Liver (tissue), 9 donors: ENCODE measurements around the gene HTR1E. TPM values are rescaled to one million over a fixed set of nuclear protein-coding genes. Genes with fewer than 3 reads are reported as not detected.

Source experiments
- DNase-seq: peaks from one replicate; pipeline ENCODE4 v3.0.0-alpha.2; 2017; ENCODE audit warnings: low spot score
- H3K27ac ChIP-seq, 2 donors: one replicate each; pipeline ENCODE4 v1.7.0; 2013; ENCODE audit warnings: inconsistent platforms in 2 of 2, low read length in 2 of 2, control low read depth in 1 of 2, low read depth in 1 of 2, mild to moderate bottlenecking in 1 of 2
- H3K27me3 ChIP-seq, 4 donors: one replicate each; pipeline versions ENCODE4 v1.6.1 to v1.7.0; 2013; ENCODE audit warnings: low read length in 3 of 4, inconsistent platforms in 1 of 4, mild to moderate bottlenecking in 1 of 4, moderate library complexity in 1 of 4; ENCODE audit not compliant: control insufficient read depth in 4 of 4, insufficient read depth in 4 of 4
- H3K36me3 ChIP-seq, 4 donors: one replicate each; pipeline versions ENCODE4 v1.6.1 to v1.7.0; 2013; ENCODE audit warnings: low read length in 3 of 4, mild to moderate bottlenecking in 3 of 4, low read depth in 1 of 4, moderate library complexity in 1 of 4; ENCODE audit not compliant: control insufficient read depth in 4 of 4, insufficient read depth in 3 of 4
- H3K4me1 ChIP-seq, 4 donors: one replicate each; pipeline versions ENCODE4 v1.6.1 to v1.7.0; 2013; ENCODE audit warnings: low read length in 3 of 4, mild to moderate bottlenecking in 3 of 4, moderate library complexity in 1 of 4; ENCODE audit not compliant: control insufficient read depth in 4 of 4, insufficient read depth in 4 of 4
- H3K4me3 ChIP-seq, 3 donors: one replicate each; pipeline versions ENCODE4 v1.6.1 to v1.7.0; 2013; ENCODE audit warnings: low read length in 3 of 3, control low read depth in 1 of 3, low read depth in 1 of 3, mild to moderate bottlenecking in 1 of 3
- H3K9ac ChIP-seq, 2 donors: one replicate each; pipeline ENCODE4 v1.7.0; 2013; ENCODE audit warnings: low read length in 2 of 2, mild to moderate bottlenecking in 2 of 2, moderate library complexity in 2 of 2, control low read depth in 1 of 2, low read depth in 1 of 2
- H3K9me3 ChIP-seq, 4 donors: one replicate each; pipeline versions ENCODE4 v1.6.1 to v1.7.0; 2013; ENCODE audit warnings: low read length in 3 of 4; ENCODE audit not compliant: control insufficient read depth in 4 of 4
- EGR1 ChIP-seq, 2 donors: IDR thresholded peaks; 2 replicates each; pipeline ENCODE4 v1.6.1; 2016 to 2018; ENCODE audit warnings: antibody characterized with exemption in 2 of 2, low read depth in 2 of 2
- FOXA1 ChIP-seq: IDR thresholded peaks from 2 replicates; pipeline ENCODE4 v1.6.1; 2016; ENCODE audit warnings: antibody characterized with exemption
- FOXA2 ChIP-seq: IDR thresholded peaks from 2 replicates; pipeline ENCODE4 v1.6.1; 2016; ENCODE audit warnings: antibody characterized with exemption
- GABPA ChIP-seq, 2 donors: IDR thresholded peaks in 1 of 2; conservative IDR thresholded peaks in 1 of 2; 2 replicates each; pipeline ENCODE4 v1.6.1; 2016; ENCODE audit warnings: antibody characterized with exemption in 2 of 2, mild to moderate bottlenecking in 1 of 2, moderate library complexity in 1 of 2
- HNF4A ChIP-seq, 2 donors: conservative IDR thresholded peaks; 2 replicates each; pipeline ENCODE4 v1.6.1; 2016; ENCODE audit warnings: antibody characterized with exemption in 2 of 2, mild to moderate bottlenecking in 2 of 2
- HNF4G ChIP-seq: IDR thresholded peaks from 2 replicates; pipeline ENCODE4 v1.6.1; 2016; ENCODE audit warnings: antibody characterized with exemption
- JUND ChIP-seq, 2 donors: IDR thresholded peaks; 2 replicates each; pipeline ENCODE4 v1.6.1; 2016; ENCODE audit warnings: antibody characterized with exemption in 2 of 2
- NR2F2 ChIP-seq: IDR thresholded peaks from 2 replicates; pipeline ENCODE4 v1.6.1; 2016; ENCODE audit warnings: antibody characterized with exemption
- RAD21 ChIP-seq, 2 donors: IDR thresholded peaks; 2 replicates each; pipeline ENCODE4 v1.6.1; 2016; ENCODE audit warnings: antibody characterized with exemption in 2 of 2, mild to moderate bottlenecking in 2 of 2
- RXRA ChIP-seq, 2 donors: IDR thresholded peaks; 2 replicates each; pipeline ENCODE4 v1.6.1; 2017 to 2018; ENCODE audit warnings: antibody characterized with exemption in 2 of 2, mild to moderate bottlenecking in 1 of 2
- SP1 ChIP-seq: IDR thresholded peaks from 2 replicates; pipeline ENCODE4 v1.6.1; 2018; ENCODE audit warnings: antibody characterized with exemption, mild to moderate bottlenecking
- TAF1 ChIP-seq: conservative IDR thresholded peaks from 2 replicates; pipeline ENCODE4 v1.6.1; 2016; ENCODE audit warnings: antibody characterized with exemption, mild to moderate bottlenecking
- YY1 ChIP-seq: IDR thresholded peaks from 2 replicates; pipeline ENCODE4 v1.6.1; 2016; ENCODE audit warnings: antibody characterized with exemption, mild to moderate bottlenecking
- WGBS: extraction: QIAGEN DNeasy Blood & Tissue Kit; methylation state at CpG from one replicate; pipeline ENCODE4 v1.1.7; 2013; 5-methylcytosine and 5-hydroxymethylcytosine counted together
- polyA plus RNA-seq, 2 donors: library from polyadenylated mRNA; stranded (reverse) in 1 of 2; unstranded in 1 of 2; fragments of 200-250 nt in 1 of 2; fragments of >200 nt in 1 of 2; fragmentation: Nextera tagmentation in 1 of 2; extraction: Ambion mirVana in 1 of 2; gene quantifications; one replicate each; pipeline versions ENCODE4 v1.2.1 to v1.2.3, GENCODE V29; 2013 to 2015
- total RNA-seq, 2 donors: library from RNA; depleted of rRNA; stranded (reverse); fragments of >200 nt; gene quantifications; one replicate each; pipeline ENCODE4 v1.2.3, GENCODE V29; 2014
- TF ChIP-seq, protein P1 (sequence below): IDR thresholded peaks from 2 replicates; pipeline ENCODE4 v1.6.1; 2016; ENCODE audit warnings: antibody characterized with exemption, mild to moderate bottlenecking
- TF ChIP-seq, protein P2 (sequence below): fragments of 150-350 bp; IDR thresholded peaks from 2 replicates; pipeline ENCODE4 v1.5.1; 2017; ENCODE audit warnings: improper control_type of control experiment, low read depth, low read length; ENCODE audit not compliant: missing input control
- TF ChIP-seq, protein P3 (sequence below): IDR thresholded peaks from 2 replicates; pipeline ENCODE4 v1.6.1; 2016; ENCODE audit warnings: antibody characterized with exemption
- TF ChIP-seq, protein P4 (sequence below): IDR thresholded peaks from 2 replicates; pipeline ENCODE4 v1.6.1; 2016; ENCODE audit warnings: antibody characterized with exemption
- TF ChIP-seq, protein P5 (sequence below): IDR thresholded peaks from 2 replicates; pipeline ENCODE4 v1.6.1; 2016; ENCODE audit warnings: antibody characterized with exemption
- donor health status: healthy.
- donor health status: healthy.
- donor health status: healthy.
- donor health status: healthy.
- donor health status: healthy.

HTR1E gene
- total and polyA plus RNA-seq, 4 donors, result not detected

DNA sequence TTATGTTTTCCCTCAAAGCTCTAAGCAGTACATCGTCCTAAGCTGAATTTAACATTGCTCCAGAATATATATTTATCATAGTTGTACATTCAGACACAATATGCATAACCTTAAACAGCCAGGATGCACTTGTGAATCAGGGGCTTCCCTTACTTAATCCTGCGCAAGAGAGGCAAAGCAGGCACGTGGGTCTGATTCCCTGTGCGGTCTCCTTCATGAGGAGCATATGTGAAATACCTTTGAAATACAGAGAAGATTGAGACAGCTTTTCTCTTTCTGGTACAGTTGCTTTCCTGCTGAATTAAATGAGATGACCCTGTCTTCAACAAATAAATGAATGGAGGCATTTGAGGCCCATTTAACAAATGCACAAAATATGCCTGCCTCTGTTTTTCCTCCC is 1.5 kb downstream of the HTR1E start:
- Histone ChIP-seq H3K4me3 (no peak overlapping the region), H3K9me3 (peaks cover 0 to 3% (median 0%) of the 10 kb centered on the region in 4 donors), H3K9ac (no peak overlapping the region), H3K4me1 (peaks cover 8 to 13% (median 10%) of the 10 kb centered on the region in 4 donors), H3K36me3 (no peaks in the 10 kb centered on the region), H3K27ac (no peak overlapping the region), H3K27me3 (peaks cover 0 to 5% (median 2%) of the 10 kb centered on the region in 4 donors)
- 84% methylated on average over 4 of the region's 4 CpGs for WGBS
- DNase-seq, result no peak
- TF ChIP-seq FOXA2, result no peak
- TF ChIP-seq, protein P1, sequence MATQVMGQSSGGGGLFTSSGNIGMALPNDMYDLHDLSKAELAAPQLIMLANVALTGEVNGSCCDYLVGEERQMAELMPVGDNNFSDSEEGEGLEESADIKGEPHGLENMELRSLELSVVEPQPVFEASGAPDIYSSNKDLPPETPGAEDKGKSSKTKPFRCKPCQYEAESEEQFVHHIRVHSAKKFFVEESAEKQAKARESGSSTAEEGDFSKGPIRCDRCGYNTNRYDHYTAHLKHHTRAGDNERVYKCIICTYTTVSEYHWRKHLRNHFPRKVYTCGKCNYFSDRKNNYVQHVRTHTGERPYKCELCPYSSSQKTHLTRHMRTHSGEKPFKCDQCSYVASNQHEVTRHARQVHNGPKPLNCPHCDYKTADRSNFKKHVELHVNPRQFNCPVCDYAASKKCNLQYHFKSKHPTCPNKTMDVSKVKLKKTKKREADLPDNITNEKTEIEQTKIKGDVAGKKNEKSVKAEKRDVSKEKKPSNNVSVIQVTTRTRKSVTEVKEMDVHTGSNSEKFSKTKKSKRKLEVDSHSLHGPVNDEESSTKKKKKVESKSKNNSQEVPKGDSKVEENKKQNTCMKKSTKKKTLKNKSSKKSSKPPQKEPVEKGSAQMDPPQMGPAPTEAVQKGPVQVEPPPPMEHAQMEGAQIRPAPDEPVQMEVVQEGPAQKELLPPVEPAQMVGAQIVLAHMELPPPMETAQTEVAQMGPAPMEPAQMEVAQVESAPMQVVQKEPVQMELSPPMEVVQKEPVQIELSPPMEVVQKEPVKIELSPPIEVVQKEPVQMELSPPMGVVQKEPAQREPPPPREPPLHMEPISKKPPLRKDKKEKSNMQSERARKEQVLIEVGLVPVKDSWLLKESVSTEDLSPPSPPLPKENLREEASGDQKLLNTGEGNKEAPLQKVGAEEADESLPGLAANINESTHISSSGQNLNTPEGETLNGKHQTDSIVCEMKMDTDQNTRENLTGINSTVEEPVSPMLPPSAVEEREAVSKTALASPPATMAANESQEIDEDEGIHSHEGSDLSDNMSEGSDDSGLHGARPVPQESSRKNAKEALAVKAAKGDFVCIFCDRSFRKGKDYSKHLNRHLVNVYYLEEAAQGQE, result no peak
- no peak for TF ChIP-seq SP1
- no peak for TF ChIP-seq GABPA (IDR thresholded peaks at IDR 0.05 in 1 of 2, conservative IDR thresholded peaks at IDR 0.05 in 1 of 2)
- no peak for TF ChIP-seq EGR1 (IDR thresholded peaks at IDR 0.05; ENCODE audit: low read depth in 2 of 2)
- no peak for TF ChIP-seq FOXA1
- TF ChIP-seq RXRA (IDR thresholded peaks at IDR 0.05), result no peak
- TF ChIP-seq TAF1, result no peak
- TF ChIP-seq HNF4A (conservative IDR thresholded peaks at IDR 0.05), result no peak
- TF ChIP-seq NR2F2, result no peak
- TF ChIP-seq, protein P2, sequence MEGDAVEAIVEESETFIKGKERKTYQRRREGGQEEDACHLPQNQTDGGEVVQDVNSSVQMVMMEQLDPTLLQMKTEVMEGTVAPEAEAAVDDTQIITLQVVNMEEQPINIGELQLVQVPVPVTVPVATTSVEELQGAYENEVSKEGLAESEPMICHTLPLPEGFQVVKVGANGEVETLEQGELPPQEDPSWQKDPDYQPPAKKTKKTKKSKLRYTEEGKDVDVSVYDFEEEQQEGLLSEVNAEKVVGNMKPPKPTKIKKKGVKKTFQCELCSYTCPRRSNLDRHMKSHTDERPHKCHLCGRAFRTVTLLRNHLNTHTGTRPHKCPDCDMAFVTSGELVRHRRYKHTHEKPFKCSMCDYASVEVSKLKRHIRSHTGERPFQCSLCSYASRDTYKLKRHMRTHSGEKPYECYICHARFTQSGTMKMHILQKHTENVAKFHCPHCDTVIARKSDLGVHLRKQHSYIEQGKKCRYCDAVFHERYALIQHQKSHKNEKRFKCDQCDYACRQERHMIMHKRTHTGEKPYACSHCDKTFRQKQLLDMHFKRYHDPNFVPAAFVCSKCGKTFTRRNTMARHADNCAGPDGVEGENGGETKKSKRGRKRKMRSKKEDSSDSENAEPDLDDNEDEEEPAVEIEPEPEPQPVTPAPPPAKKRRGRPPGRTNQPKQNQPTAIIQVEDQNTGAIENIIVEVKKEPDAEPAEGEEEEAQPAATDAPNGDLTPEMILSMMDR, result no peak
- TF ChIP-seq JUND (IDR thresholded peaks at IDR 0.05), result no peak
- TF ChIP-seq, protein P3, sequence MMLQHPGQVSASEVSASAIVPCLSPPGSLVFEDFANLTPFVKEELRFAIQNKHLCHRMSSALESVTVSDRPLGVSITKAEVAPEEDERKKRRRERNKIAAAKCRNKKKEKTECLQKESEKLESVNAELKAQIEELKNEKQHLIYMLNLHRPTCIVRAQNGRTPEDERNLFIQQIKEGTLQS, result no peak

DNA sequence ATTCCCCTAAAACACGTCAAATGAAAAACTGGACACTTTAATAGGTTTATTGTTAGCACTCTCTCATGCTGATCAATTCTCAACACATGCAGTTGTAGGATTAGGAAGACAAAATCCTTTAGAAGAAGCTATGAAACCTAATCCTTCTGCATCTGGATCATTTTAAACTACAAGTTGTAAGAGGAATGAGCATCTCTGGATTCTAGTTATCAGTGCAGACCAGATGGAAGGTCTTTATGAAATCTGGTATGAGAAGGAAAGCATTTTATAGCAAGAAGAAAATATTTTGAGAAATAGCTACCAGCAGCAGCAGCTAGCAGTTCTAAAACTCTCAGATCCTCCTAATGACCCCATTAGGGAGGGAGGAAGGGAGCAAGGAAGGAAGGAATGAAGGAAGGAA is 4.1 kb downstream of the HTR1E start:
- H3K4me1 ChIP-seq, result peaks cover 8 to 13% (median 10%) of the 10 kb centered on the region in 4 donors
- DNase-seq, result no peak
- TF ChIP-seq FOXA1 (no peak), HNF4G (no peak), YY1 (no peak), SP1 (no peak), JUND (IDR thresholded peaks at IDR 0.05) (no peak), RAD21 (IDR thresholded peaks at IDR 0.05) (no peak), RXRA (IDR thresholded peaks at IDR 0.05) (no peak), FOXA2 (no peak), NR2F2 (no peak), TAF1 (no peak), HNF4A (conservative IDR thresholded peaks at IDR 0.05) (no peak)
- TF ChIP-seq, protein P4, sequence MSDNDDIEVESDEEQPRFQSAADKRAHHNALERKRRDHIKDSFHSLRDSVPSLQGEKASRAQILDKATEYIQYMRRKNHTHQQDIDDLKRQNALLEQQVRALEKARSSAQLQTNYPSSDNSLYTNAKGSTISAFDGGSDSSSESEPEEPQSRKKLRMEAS, result no peak
- TF ChIP-seq, protein P2, result no peak
- TF ChIP-seq, protein P3, result no peak
- TF ChIP-seq, protein P5, sequence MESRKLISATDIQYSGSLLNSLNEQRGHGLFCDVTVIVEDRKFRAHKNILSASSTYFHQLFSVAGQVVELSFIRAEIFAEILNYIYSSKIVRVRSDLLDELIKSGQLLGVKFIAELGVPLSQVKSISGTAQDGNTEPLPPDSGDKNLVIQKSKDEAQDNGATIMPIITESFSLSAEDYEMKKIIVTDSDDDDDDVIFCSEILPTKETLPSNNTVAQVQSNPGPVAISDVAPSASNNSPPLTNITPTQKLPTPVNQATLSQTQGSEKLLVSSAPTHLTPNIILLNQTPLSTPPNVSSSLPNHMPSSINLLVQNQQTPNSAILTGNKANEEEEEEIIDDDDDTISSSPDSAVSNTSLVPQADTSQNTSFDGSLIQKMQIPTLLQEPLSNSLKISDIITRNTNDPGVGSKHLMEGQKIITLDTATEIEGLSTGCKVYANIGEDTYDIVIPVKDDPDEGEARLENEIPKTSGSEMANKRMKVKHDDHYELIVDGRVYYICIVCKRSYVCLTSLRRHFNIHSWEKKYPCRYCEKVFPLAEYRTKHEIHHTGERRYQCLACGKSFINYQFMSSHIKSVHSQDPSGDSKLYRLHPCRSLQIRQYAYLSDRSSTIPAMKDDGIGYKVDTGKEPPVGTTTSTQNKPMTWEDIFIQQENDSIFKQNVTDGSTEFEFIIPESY, result no peak
- H3K9ac ChIP-seq, result no peak overlapping the region
- H3K9me3 ChIP-seq, result no peaks in the 10 kb centered on the region
- H3K27ac ChIP-seq, result no peak overlapping the region
- peaks cover 0 to 5% (median 2%) of the 10 kb centered on the region in 4 donors for H3K27me3 ChIP-seq
- no peak overlapping the region for H3K4me3 ChIP-seq
- WGBS, result 71% methylated on average over 1 of the region's 1 CpG
- no peaks in the 10 kb centered on the region for H3K36me3 ChIP-seq
